Aorta (tissue), 5 donors: ENCODE measurements around the gene SH3PXD2B. TPM values are rescaled to one million over a fixed set of nuclear protein-coding genes. Genes with fewer than 3 reads are reported as not detected.
"Not testable (repeated sequence)": the region's sequence is repeated elsewhere in the genome, so short reads cannot be mapped to it uniquely, and the experiment has no call there.

Source experiments
- ATAC-seq: fragments of 200-7000 bp; cut with Tn5 transposase; one replicate; pipeline ENCODE4 v1.9.1; 2022; ENCODE audit warnings: moderate library complexity; ENCODE audit not compliant: low FRiP score
- DNase-seq, 2 donors: peaks; one replicate each; pipeline ENCODE4 v3.0.0-alpha.2; 2020
- H3K27ac ChIP-seq, 2 donors: one replicate each; pipeline ENCODE4 v1.5.1; 2013; ENCODE audit warnings: low read length in 2 of 2, mild to moderate bottlenecking in 2 of 2, moderate library complexity in 2 of 2, control low read depth in 1 of 2, inconsistent platforms in 1 of 2, low read depth in 1 of 2
- H3K27me3 ChIP-seq, 2 donors: one replicate each; pipeline ENCODE4 v1.6.1; 2013; ENCODE audit warnings: control low read depth in 1 of 2, low read length in 1 of 2, mild to moderate bottlenecking in 1 of 2, moderate library complexity in 1 of 2; ENCODE audit not compliant: insufficient read depth in 2 of 2, control insufficient read depth in 1 of 2
- H3K36me3 ChIP-seq, 2 donors: one replicate each; pipeline ENCODE4 v1.6.1; 2013; ENCODE audit warnings: control low read depth in 1 of 2, low read length in 1 of 2, mild to moderate bottlenecking in 1 of 2; ENCODE audit not compliant: insufficient read depth in 2 of 2, control insufficient read depth in 1 of 2
- H3K4me1 ChIP-seq, 2 donors: one replicate each; pipeline ENCODE4 v1.6.1; 2013; ENCODE audit warnings: low read length in 2 of 2, control low read depth in 1 of 2, mild to moderate bottlenecking in 1 of 2, moderate library complexity in 1 of 2; ENCODE audit not compliant: insufficient read depth in 2 of 2, control insufficient read depth in 1 of 2
- H3K4me3 ChIP-seq, 2 donors: one replicate each; pipeline ENCODE4 v1.5.1; 2013; ENCODE audit warnings: low read length in 2 of 2, control low read depth in 1 of 2, mild to moderate bottlenecking in 1 of 2
- H3K9me3 ChIP-seq: one replicate; pipeline ENCODE4 v1.6.1; 2013; ENCODE audit warnings: mild to moderate bottlenecking, low read length; ENCODE audit not compliant: control insufficient read depth
- WGBS, 2 donors: extraction: QIAGEN DNeasy Blood & Tissue Kit; methylation state at CpG; one replicate each; pipeline ENCODE4 v1.1.7; 2013; 5-methylcytosine and 5-hydroxymethylcytosine counted together
- intact Hi-C, 2 donors: fragments of 100-400 bp; cut with DNase I; formaldehyde crosslinking; loops; one replicate each; pipeline versions ENCODE4 v1.14.2 to v1.15.0; 2022
- polyA plus RNA-seq, 2 donors: library from polyadenylated mRNA; stranded (reverse); fragments of 200-250 nt; gene quantifications; one replicate each; pipeline ENCODE4 v1.2.3, GENCODE V29; 2013
- total RNA-seq, 2 donors: library from RNA; stranded (reverse); fragmentation: NEBNext Ultra II Directional; extraction: Animal tissue kit (Norgen Biotek cat#: 25700); gene quantifications; one replicate each; pipeline ENCODE4 v1.2.1, GENCODE V29; 2021
- donor health status: healthy with polysubstance abuse.
- donor health status: Bipolar disorder and iron deficiency.
- donor health status: DM: no; HTN: no; CAD: no.
- donor health status: DM: no; HTN: no; CAD: no.
- donor health status: DM: yes; HTN: yes; CAD: no.

SH3PXD2B gene
- total and polyA plus RNA-seq, 4 donors = 4.5 to 69.1 (median 25.3) TPM

DNA sequence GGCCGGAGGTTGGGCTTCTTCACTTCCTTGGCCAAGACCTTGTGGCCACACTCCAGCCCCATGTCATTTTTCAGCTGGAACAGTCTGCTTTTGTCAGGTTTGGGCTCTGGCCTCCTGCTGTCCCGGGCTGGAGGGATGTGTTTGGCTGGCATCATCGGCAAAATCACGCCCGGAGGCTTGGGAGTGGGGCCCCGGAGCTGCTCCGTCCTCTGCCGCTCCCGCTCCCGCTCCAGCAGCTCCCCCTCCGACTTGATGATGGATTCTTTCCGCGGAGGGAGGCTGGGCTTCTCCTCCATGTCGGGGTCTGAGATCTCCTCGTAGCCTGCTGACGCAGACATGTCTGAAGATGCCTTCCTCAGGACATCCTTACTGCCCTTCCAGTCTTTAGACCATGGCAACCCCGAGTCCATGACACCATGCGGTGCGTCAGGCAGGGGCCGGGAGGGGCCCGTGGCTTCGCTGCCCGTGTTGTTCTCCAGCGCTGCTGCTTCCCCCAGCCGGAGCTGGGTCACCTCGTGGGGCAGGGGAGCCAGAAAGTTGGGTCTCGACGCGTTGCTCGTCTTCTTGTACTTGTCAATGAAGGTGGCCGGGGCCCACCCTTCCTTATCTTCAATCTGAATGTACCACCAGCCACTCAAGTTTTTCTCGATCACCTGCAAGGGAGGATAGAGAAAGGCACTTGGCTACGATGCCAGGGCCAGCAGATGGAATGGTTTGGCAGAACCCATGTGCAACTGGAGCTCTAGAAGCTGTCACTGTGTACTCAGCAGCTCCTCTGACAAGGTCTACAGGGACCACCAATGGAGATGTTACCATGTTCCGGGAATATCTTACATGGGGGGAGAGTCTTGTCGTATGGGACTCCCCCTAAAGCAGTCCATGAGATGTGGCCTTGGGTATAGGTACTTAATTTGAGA, 114.8 kb downstream of the SH3PXD2B start:
- WGBS, 2 donors = 86 to 87% methylated on average over 35 of the region's 35 CpGs
- H3K27me3 ChIP-seq = no peaks in the 10 kb centered on the region
- intact Hi-C loops = no loop called here
- DNase-seq (no peak), ATAC-seq (no peak)
- H3K4me3 ChIP-seq = no peak overlapping the region
- H3K27ac ChIP-seq = no peak overlapping the region
- H3K4me1 ChIP-seq = no peaks in the 10 kb centered on the region
- no peaks in the 10 kb centered on the region for H3K9me3 ChIP-seq
- H3K36me3 ChIP-seq = peaks cover 0 to 2% of the 10 kb centered on the region in 2 donors

DNA sequence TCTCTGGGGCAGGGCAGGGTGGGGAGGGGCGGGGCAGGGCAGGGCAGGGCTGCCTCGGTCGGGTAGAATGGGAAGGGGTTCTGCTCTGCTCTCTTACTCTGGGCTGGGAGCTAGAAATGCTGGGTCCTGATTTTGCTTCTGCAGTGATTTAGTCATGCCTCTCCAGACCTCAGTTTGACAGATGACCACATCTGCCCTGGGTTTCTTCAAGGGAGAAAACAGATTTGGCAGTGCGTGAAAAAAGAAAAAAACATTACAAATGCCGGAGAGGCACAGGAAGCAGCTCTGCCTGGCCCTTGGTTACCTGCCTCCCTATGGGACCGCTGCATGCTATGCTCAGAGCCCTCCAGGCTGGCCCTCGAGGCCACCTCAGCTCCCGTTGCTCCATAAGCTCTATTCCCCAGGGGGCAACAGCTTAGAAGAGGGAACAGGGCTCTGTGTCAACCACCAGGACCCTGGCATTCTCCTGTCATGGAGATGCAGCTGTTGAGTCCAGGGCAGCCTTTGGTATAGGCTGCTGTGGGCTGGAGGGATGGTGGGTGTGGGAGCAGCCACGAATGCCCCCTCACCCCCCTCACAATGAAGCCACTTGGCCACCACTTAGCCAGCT, 117.5 kb downstream of the SH3PXD2B start:
- WGBS, 2 donors = 74 to 75% methylated on average over 8 to 9 of the region's 9 CpGs
- DNase-seq = no peak
- H3K27ac ChIP-seq = no peak overlapping the region
- H3K36me3 ChIP-seq = peaks cover 0 to 2% of the 10 kb centered on the region in 2 donors
- no peak overlapping the region for H3K4me3 ChIP-seq
- H3K4me1 ChIP-seq = no peaks in the 10 kb centered on the region
- H3K9me3 ChIP-seq = no peaks in the 10 kb centered on the region
- intact Hi-C loops = no loop called here
- H3K27me3 ChIP-seq = no peaks in the 10 kb centered on the region
- ATAC-seq = no peak

DNA sequence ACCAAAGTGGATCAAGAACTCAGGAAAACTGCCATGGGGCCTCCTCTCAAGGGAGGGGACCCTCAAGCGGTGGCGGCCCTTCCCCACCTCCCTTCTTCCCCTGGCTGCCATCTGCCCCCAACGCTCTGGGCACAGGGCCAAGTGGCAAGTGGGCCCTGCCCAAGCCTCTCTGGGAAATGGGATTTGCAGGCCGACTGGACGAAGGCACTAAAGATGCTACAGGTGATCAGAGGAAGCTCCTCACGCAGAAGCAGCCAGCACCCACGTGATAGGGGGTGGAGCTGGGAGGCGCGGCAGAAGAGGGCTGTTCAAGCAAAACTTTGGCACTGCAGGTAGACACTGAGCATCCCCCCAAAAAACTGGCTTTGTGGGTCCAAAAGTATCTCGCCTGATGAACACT, 118.1 kb downstream of the SH3PXD2B start:
- Histone ChIP-seq H3K4me3 (no peak overlapping the region), H3K27me3 (no peaks in the 10 kb centered on the region), H3K36me3 (peaks cover 0 to 2% of the 10 kb centered on the region in 2 donors), H3K27ac (no peak overlapping the region), H3K4me1 (no peaks in the 10 kb centered on the region), H3K9me3 (no peaks in the 10 kb centered on the region)
- DNase-seq (no peak), ATAC-seq (no peak)
- 64 to 69% methylated on average over 10 of the region's 10 CpGs for WGBS, 2 donors
- intact Hi-C loops = no loop called here

DNA sequence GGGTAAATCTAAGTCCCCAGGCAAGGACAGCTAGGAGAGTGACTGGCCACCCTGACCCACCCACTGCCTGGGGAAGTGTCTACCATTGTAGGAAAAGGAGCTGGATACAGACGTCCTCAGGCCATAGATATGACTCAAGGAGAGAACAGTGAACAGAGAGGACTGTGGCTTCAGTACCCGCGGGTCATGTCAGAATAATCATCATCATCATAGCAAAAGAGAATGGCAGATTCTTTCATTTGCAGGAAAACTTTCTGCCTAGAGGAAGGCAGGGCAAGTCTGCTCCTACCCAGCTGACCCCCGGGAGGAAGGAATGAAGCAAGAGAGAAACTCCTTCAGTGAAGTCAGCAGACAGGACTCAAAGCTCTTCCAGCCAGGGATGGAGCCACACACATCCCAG, 118.6 kb downstream of the SH3PXD2B start:
- H3K9me3 ChIP-seq = no peaks in the 10 kb centered on the region
- DNase-seq (no peak), ATAC-seq (no peak)
- no peaks in the 10 kb centered on the region for H3K4me1 ChIP-seq
- intact Hi-C loops = no loop called here
- H3K4me3 ChIP-seq = no peak overlapping the region
- H3K27ac ChIP-seq = no peak overlapping the region
- WGBS, 2 donors = 79 to 83% methylated on average over 4 of the region's 4 CpGs
- no peaks in the 10 kb centered on the region for H3K27me3 ChIP-seq
- peaks cover 0 to 2% of the 10 kb centered on the region in 2 donors for H3K36me3 ChIP-seq

DNA sequence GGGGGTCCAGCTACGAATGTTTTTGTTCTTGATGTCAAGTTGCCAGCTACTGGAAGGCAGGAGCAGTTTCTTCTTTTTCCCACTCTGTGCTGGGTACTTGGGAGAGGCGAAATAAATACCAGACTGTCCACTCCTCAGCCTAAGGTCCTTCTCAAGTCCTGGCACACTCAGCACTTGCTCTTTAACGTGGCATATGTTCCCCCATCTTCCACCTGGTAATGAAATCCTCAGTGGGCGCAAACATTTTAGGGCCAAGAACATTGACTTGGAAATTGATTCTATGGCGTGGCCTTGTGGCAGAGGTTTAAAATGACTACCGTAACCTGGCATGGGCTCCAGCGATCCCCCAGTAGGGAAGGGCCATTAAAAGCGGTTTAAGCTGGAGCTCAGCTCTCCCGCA, 119.7 kb downstream of the SH3PXD2B start:
- intact Hi-C loops = no loop called here
- H3K36me3 ChIP-seq = peaks cover 0 to 2% of the 10 kb centered on the region in 2 donors
- no peaks in the 10 kb centered on the region for H3K27me3 ChIP-seq
- DNase-seq (no peak), ATAC-seq (no peak)
- no peak overlapping the region for H3K4me3 ChIP-seq
- H3K27ac ChIP-seq = no peak overlapping the region
- WGBS, 2 donors = 92 to 95% methylated on average over 9 of the region's 9 CpGs
- H3K9me3 ChIP-seq = no peaks in the 10 kb centered on the region
- H3K4me1 ChIP-seq = no peaks in the 10 kb centered on the region

DNA sequence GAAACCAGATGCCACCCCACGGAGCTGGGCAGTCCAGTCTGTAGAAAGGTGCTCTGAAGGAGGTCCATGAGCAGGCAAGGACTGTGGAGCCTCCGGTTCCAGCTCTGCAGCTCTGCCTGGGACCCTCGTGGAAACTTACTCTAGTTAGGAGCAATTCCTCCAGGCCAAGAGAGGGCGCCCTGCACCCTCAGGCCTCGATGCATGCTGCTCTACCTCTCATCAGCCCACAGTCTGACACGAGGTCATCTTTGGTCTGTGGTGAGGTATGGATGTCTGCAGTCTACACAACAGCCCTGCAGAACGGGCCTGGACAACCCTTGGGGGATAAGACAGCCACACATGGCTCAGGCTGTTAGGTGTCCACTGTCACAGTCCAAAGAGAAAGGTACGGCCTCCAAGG, 120.1 kb downstream of the SH3PXD2B start:
- H3K4me1 ChIP-seq = no peaks in the 10 kb centered on the region
- no peak overlapping the region for H3K27ac ChIP-seq
- ATAC-seq = no peak
- H3K9me3 ChIP-seq = no peaks in the 10 kb centered on the region
- H3K4me3 ChIP-seq = no peak overlapping the region
- no peak for DNase-seq
- H3K36me3 ChIP-seq = peaks cover 0 to under 1% of the 10 kb centered on the region in 2 donors
- no peaks in the 10 kb centered on the region for H3K27me3 ChIP-seq
- WGBS, 2 donors = 83 to 85% methylated on average over 8 of the region's 8 CpGs
- intact Hi-C loops = no loop called here

DNA sequence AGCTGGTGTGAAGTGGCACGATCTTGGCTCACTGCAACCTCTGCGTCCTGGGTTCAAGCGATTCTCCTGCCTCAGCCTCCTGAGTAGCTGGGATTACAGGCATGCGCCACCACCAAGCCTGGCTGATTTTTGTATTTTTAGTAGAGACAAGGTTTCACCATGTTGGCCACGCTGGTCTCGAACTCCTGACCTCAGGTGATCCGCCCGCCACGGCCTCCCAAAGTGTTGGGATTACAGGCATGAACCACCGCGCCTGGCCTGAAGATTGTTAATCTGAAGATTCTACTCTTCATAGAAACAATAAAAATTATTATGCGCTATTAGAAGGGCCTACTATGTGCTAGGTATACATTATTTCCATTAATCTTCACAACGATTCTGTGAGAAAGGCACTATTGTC, 127.4 kb downstream of the SH3PXD2B start:
- H3K36me3 ChIP-seq, ATAC-seq, H3K9me3 ChIP-seq, H3K4me3 ChIP-seq, intact Hi-C loops, DNase-seq, H3K27ac ChIP-seq, H3K27me3 ChIP-seq, H3K4me1 ChIP-seq: not testable (repeated sequence)
- 95 to 96% methylated on average over 13 of the region's 13 CpGs for WGBS, 2 donors

DNA sequence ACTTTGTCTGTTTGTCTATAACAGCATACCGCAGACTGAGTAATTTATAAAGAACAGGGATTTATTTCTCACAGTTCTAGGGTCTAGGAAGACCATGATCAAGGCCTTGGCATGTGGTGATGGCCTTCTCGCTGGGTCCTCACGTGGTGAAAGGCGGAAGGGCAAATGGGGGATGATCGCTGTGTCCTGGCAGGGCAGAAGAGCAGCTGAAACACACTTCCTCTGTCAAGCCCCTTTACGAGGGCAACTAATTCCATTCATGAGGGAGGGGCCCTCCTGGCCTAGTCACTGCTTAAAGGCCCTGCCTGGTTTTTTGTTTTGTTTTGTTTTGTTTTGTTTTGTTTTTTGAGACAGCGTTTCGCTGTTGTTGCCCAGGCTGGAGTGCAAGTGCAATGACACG, 128.9 kb downstream of the SH3PXD2B start:
- ATAC-seq = no peak
- DNase-seq = no peak
- no peak overlapping the region for H3K27ac ChIP-seq
- WGBS, 2 donors = 94 to 95% methylated on average over 9 of the region's 9 CpGs
- H3K27me3 ChIP-seq = no peaks in the 10 kb centered on the region
- no peak overlapping the region for H3K4me3 ChIP-seq
- no peaks in the 10 kb centered on the region for H3K36me3 ChIP-seq
- intact Hi-C loops = no loop called here
- H3K4me1 ChIP-seq = no peaks in the 10 kb centered on the region
- H3K9me3 ChIP-seq = no peaks in the 10 kb centered on the region
